Activated CD8-positive, alpha-beta memory T cell treated with anti-CD3 and anti-CD28 coated beads for 24 hours (primary cell): Measurements from ENCODE around the gene LUC7L2.
"Not testable (repeated sequence)": the region's sequence is repeated elsewhere in the genome, so short reads cannot be mapped to it uniquely, and the experiment has no call there.

Source experiments
- DNase-seq: peaks from one replicate; pipeline ENCODE4 v3.0.0-alpha.2; 2020

The LUC7L2 gene

GRCh38 chr7:139403601-139404000, 43.9 kb downstream of the LUC7L2 start:
- DNase-seq, result no peak

GRCh38 chr7:139407555-139407954, 47.9 kb downstream of the LUC7L2 start:
- DNase-seq, result no peak

- DNase-seq, result not testable (repeated sequence)
Measured at GRCh38 chr7:139414743-139415402, 55.2 kb downstream of the LUC7L2 start.

GRCh38 chr7:139416405-139416804, 56.7 kb downstream of the LUC7L2 start:
- no peak for DNase-seq

- no peak for DNase-seq
Measured at GRCh38 chr7:139417478-139417877, 57.8 kb downstream of the LUC7L2 start.

GRCh38 chr7:139421123-139421522, 61.4 kb downstream of the LUC7L2 start:
- no peak for DNase-seq

- no peak for DNase-seq
Measured at GRCh38 chr7:139422126-139422525, 62.4 kb downstream of the LUC7L2 start.

GRCh38 chr7:139423091-139423490, 63.4 kb downstream of the LUC7L2 start:
- no peak for DNase-seq

GRCh38 chr7:139424004-139424403, 64.3 kb downstream of the LUC7L2 start:
- no peak for DNase-seq

- not testable (repeated sequence) for DNase-seq
Measured at GRCh38 chr7:139425701-139426100, 66.0 kb downstream of the LUC7L2 start.

- DNase-seq, result no peak
Measured at GRCh38 chr7:139426258-139427028, 66.7 kb downstream of the LUC7L2 start.

GRCh38 chr7:139427029-139427420, 67.3 kb downstream of the LUC7L2 start:
- no peak for DNase-seq

GRCh38 chr7:139427788-139428187, 68.1 kb downstream of the LUC7L2 start:
- DNase-seq, result no peak

GRCh38 chr7:139429735-139430134, 70.0 kb downstream of the LUC7L2 start:
- DNase-seq, result not testable (repeated sequence)

GRCh38 chr7:139430443-139430842, 70.7 kb downstream of the LUC7L2 start:
- DNase-seq, result no peak

GRCh38 chr7:139431010-139431409, 71.3 kb downstream of the LUC7L2 start:
- DNase-seq, result no peak

GRCh38 chr7:139431459-139431858, 71.8 kb downstream of the LUC7L2 start:
- DNase-seq, result no peak

GRCh38 chr7:139436806-139437205, 77.1 kb downstream of the LUC7L2 start:
- DNase-seq, result no peak

- DNase-seq, result no peak
Measured at GRCh38 chr7:139439375-139439774, 79.7 kb downstream of the LUC7L2 start.

- no peak for DNase-seq
Measured at GRCh38 chr7:139441961-139442360, 82.3 kb downstream of the LUC7L2 start.

- DNase-seq, result no peak
Measured at GRCh38 chr7:139446051-139446890, 86.6 kb downstream of the LUC7L2 start.

- DNase-seq, result no peak
Measured at GRCh38 chr7:139450851-139451250, 91.2 kb downstream of the LUC7L2 start.

GRCh38 chr7:139451638-139452037, 91.9 kb downstream of the LUC7L2 start:
- DNase-seq, result no peak
